IMR-90 (cell line): ENCODE measurements around the gene RBM15B. TPM values are rescaled to one million over a fixed set of nuclear protein-coding genes. Genes with fewer than 3 reads are reported as not detected.
A peak's percentile ranks its signal among the peaks of the same experiment; 100 is the strongest.

Source experiments
- ATAC-seq: fragments of 200-7000 bp; cut with Tn5 transposase; 2 replicates; pipeline ENCODE4 v1.9.1; 2020; ENCODE audit warnings: low read depth, mild to moderate bottlenecking, moderate library complexity
- Bru-seq: library from RNA; stranded (reverse); fragments of 400-500 nt; gene quantifications from one replicate; lab custom pipeline; 2021; lab: Mats Ljungman, UMichigan
- BruChase-seq, 2 experiments: library from RNA; stranded (reverse); fragments of 400-500 nt; gene quantifications; one replicate each; lab custom pipeline; 2021; lab: Mats Ljungman, UMichigan
- BruUV-seq: library from RNA; stranded (reverse); fragments of 400-500 nt; replicated peaks from 2 replicates; lab custom pipeline; 2021; lab: Mats Ljungman, UMichigan
- CTCF ChIA-PET: fragments of 300-600 bp; formaldehyde crosslinking; extraction: SDS; loops from one replicate; lab custom pipeline; 2021; ENCODE audit warnings: antibody characterized with exemption; lab: Yijun Ruan, JAX
- POLR2A ChIA-PET: fragments of 300-600 bp; sonication (Branson Sonifier 250); formaldehyde crosslinking; loops from one replicate; lab custom pipeline; 2022; ENCODE audit warnings: antibody characterized with exemption; ENCODE audit not compliant: unreplicated experiment; lab: Charles Lee
- DNase-seq: peaks from one replicate; pipeline ENCODE4 v3.0.0; 2013
- H2AFZ ChIP-seq: replicated peaks from 2 replicates; pipeline ENCODE3; 2013; ENCODE audit warnings: low read length, mild to moderate bottlenecking; ENCODE audit not compliant: poor library complexity
- H2AK5ac ChIP-seq: 2 replicates; pipeline ENCODE4 v1.6.1; 2013; ENCODE audit warnings: low read depth, low read length, inconsistent platforms
- H2AK9ac ChIP-seq: replicated peaks from 2 replicates; pipeline ENCODE3; 2013; ENCODE audit warnings: mild to moderate bottlenecking, low read depth, low read length, moderate library complexity; ENCODE audit not compliant: poor library complexity
- H2BK120ac ChIP-seq: 2 replicates; pipeline ENCODE4 v1.6.1; 2013; ENCODE audit warnings: low read depth, low read length, inconsistent platforms
- H2BK15ac ChIP-seq: 3 replicates; pipeline ENCODE4 v1.6.1; 2013; ENCODE audit warnings: low read depth, low read length, inconsistent platforms
- H2BK20ac ChIP-seq: 2 replicates; pipeline ENCODE4 v1.6.1; 2013; ENCODE audit warnings: low read depth, mild to moderate bottlenecking, inconsistent platforms, low read length, moderate library complexity
- H2BK5ac ChIP-seq: 2 replicates; pipeline ENCODE4 v1.6.1; 2013; ENCODE audit warnings: mild to moderate bottlenecking, low read depth, low read length, inconsistent platforms; ENCODE audit not compliant: poor library complexity, severe bottlenecking
- H3K14ac ChIP-seq: replicated peaks from 2 replicates; pipeline ENCODE4 v1.6.1; 2013; ENCODE audit warnings: low read depth, low read length, inconsistent platforms
- H3K18ac ChIP-seq: 2 replicates; pipeline ENCODE4 v1.6.1; 2013; ENCODE audit warnings: low read depth, low read length, control low read depth
- H3K23ac ChIP-seq: 2 replicates; pipeline ENCODE4 v1.6.1; 2013; ENCODE audit warnings: low read depth, low read length, inconsistent platforms
- H3K27ac ChIP-seq: 2 replicates; pipeline ENCODE4 v1.5.1; 2013; ENCODE audit warnings: mild to moderate bottlenecking, control low read depth, low read length; ENCODE audit not compliant: insufficient read depth
- H3K27me3 ChIP-seq: 2 replicates; pipeline ENCODE4 v1.6.1; 2013; ENCODE audit warnings: low read length; ENCODE audit not compliant: control insufficient read depth, insufficient read depth
- H3K36me3 ChIP-seq: 2 replicates; pipeline ENCODE4 v1.6.1; 2013; ENCODE audit warnings: low read length, mixed read lengths; ENCODE audit not compliant: control insufficient read depth, insufficient read depth
- H3K4ac ChIP-seq: 2 replicates; pipeline ENCODE4 v1.6.1; 2013; ENCODE audit warnings: low read depth, low read length, inconsistent platforms
- H3K4me1 ChIP-seq: 2 replicates; pipeline ENCODE4 v1.6.1; 2013; ENCODE audit warnings: low read length, mixed read lengths; ENCODE audit not compliant: control insufficient read depth, insufficient read depth
- H3K4me2 ChIP-seq: 2 replicates; pipeline ENCODE4 v1.6.1; 2013; ENCODE audit warnings: low read depth, mild to moderate bottlenecking, control low read depth, low read length, moderate library complexity
- H3K4me3 ChIP-seq: 2 replicates; pipeline ENCODE4 v1.5.1; 2013; ENCODE audit warnings: low read depth, mild to moderate bottlenecking, control low read depth, low read length, moderate library complexity; ENCODE audit not compliant: insufficient read depth
- H3K56ac ChIP-seq: 2 replicates; pipeline ENCODE4 v1.6.1; 2013; ENCODE audit warnings: low read length, inconsistent platforms; ENCODE audit not compliant: insufficient read depth; ENCODE audit errors: extremely low read depth
- H3K79me1 ChIP-seq, 2 experiments: 2 replicates each; pipeline ENCODE4 v1.6.1; 2013; ENCODE audit warnings: low read length in 2 of 2, inconsistent platforms in 1 of 2, low read depth in 1 of 2
- H3K9ac ChIP-seq: 2 replicates; pipeline ENCODE4 v1.6.1; 2013; ENCODE audit warnings: low read depth, low read length, control low read depth
- H3K9me1 ChIP-seq: 2 replicates; pipeline ENCODE4 v1.6.1; 2013; ENCODE audit warnings: low read length, inconsistent platforms; ENCODE audit not compliant: insufficient read depth
- H3K9me3 ChIP-seq: 2 replicates; pipeline ENCODE4 v1.6.1; 2013; ENCODE audit warnings: low read length; ENCODE audit not compliant: control insufficient read depth, insufficient read depth
- H4K20me1 ChIP-seq: 2 replicates; pipeline ENCODE4 v1.6.1; 2013; ENCODE audit warnings: low read length, inconsistent platforms; ENCODE audit not compliant: insufficient read depth
- H4K5ac ChIP-seq: 2 replicates; pipeline ENCODE4 v1.6.1; 2013; ENCODE audit warnings: mild to moderate bottlenecking, low read depth, low read length, control low read depth
- H4K8ac ChIP-seq, 2 experiments: 2 replicates each; pipeline ENCODE4 v1.6.1; 2013; ENCODE audit warnings: low read depth in 2 of 2, low read length in 2 of 2, control low read depth in 1 of 2, inconsistent platforms in 1 of 2
- H4K91ac ChIP-seq: 2 replicates; pipeline ENCODE4 v1.6.1; 2013; ENCODE audit warnings: low read depth, low read length, inconsistent platforms; ENCODE audit not compliant: insufficient read depth
- BHLHE40 ChIP-seq: fragments of 150-350 bp; IDR thresholded peaks from 2 replicates; pipeline ENCODE4 v1.6.1; 2016; ENCODE audit warnings: mild to moderate bottlenecking, low read depth, low read length
- CEBPB ChIP-seq: IDR thresholded peaks from 2 replicates; pipeline ENCODE4 v1.6.1; 2012; ENCODE audit warnings: low read depth, low read length, improper control_type of control experiment
- CHD1 ChIP-seq: IDR thresholded peaks from 2 replicates; pipeline ENCODE4 v1.6.1; 2012; ENCODE audit warnings: low read depth, low read length, improper control_type of control experiment
- ELK1 ChIP-seq: fragments of 150-350 bp; IDR thresholded peaks from 2 replicates; pipeline ENCODE4 v1.6.1; 2016; ENCODE audit warnings: low read depth, mild to moderate bottlenecking, low read length, moderate library complexity, borderline replicate concordance
- FOS ChIP-seq: fragments of 150-350 bp; IDR thresholded peaks from 2 replicates; pipeline ENCODE4 v1.6.1; 2016; ENCODE audit warnings: low read depth, low read length
- MAFK ChIP-seq: IDR thresholded peaks from 2 replicates; pipeline ENCODE4 v1.6.1; 2012; ENCODE audit warnings: low read depth, low read length, improper control_type of control experiment
- MXI1 ChIP-seq: IDR thresholded peaks from 2 replicates; pipeline ENCODE4 v1.6.1; 2012; ENCODE audit warnings: low read depth, mild to moderate bottlenecking, low read length, moderate library complexity, borderline replicate concordance
- NFE2L2 ChIP-seq: fragments of 150-350 bp; IDR thresholded peaks from 2 replicates; pipeline ENCODE4 v1.6.1; 2016; ENCODE audit warnings: low read depth, mild to moderate bottlenecking, low read length
- RAD21 ChIP-seq: IDR thresholded peaks from 2 replicates; pipeline ENCODE4 v1.6.1; 2012; ENCODE audit warnings: low read length, improper control_type of control experiment
- RCOR1 ChIP-seq: IDR thresholded peaks from 2 replicates; pipeline ENCODE4 v1.6.1; 2012; ENCODE audit warnings: mild to moderate bottlenecking, low read length, improper control_type of control experiment; ENCODE audit not compliant: insufficient replicate concordance
- RFX5 ChIP-seq: IDR thresholded peaks from 2 replicates; pipeline ENCODE4 v1.8.0; 2012; ENCODE audit warnings: low read depth, mild to moderate bottlenecking, low read length, moderate library complexity
- SMC3 ChIP-seq: fragments of 150-350 bp; IDR thresholded peaks from 2 replicates; pipeline ENCODE4 v1.6.1; 2016; ENCODE audit warnings: low read depth, mild to moderate bottlenecking, antibody characterized with exemption, low read length, moderate library complexity
- USF2 ChIP-seq: fragments of 150-350 bp; IDR thresholded peaks from 2 replicates; pipeline ENCODE4 v1.6.1; 2017; ENCODE audit warnings: mild to moderate bottlenecking, antibody characterized with exemption, low read length, low read depth
- WGBS, 2 experiments: methylation state at CpG; one replicate each; pipeline versions ENCODE4 v1.1.5 to v1.1.7; 2013; ENCODE audit warnings: missing lambda C conversion rate in 2 of 2; ENCODE audit not compliant: insufficient read length in 1 of 2; ENCODE audit errors: extremely low coverage in 2 of 2; 5-methylcytosine and 5-hydroxymethylcytosine counted together
- dilution Hi-C: fragments of 300-500 bp; cut with HindIII; formaldehyde crosslinking; loops from one replicate; pipeline ENCODE4 v1.14.3; 2018; ENCODE audit warnings: low sequenced_read_pairs; ENCODE audit not compliant: unreplicated experiment
- in situ Hi-C: fragments of 300-500 bp; cut with MboI; formaldehyde crosslinking; loops from 3 replicates; pipeline ENCODE4 v1.14.3; 2019; ENCODE audit warnings: low sequenced_read_pairs, inconsistent platforms, mixed read lengths
- intact Hi-C: fragments of 100-400 bp; cut with micrococcal nuclease; formaldehyde crosslinking; loops from 2 replicates; pipeline ENCODE4 v1.10.0; 2022
- long read RNA-seq: library from polyadenylated mRNA; unstranded; transcript quantifications from one replicate; pipeline ENCODE4 v2.0.0, GENCODE V29; 2021; ENCODE audit not compliant: unreplicated experiment
- polyA plus RNA-seq, 3 experiments: library from polyadenylated mRNA; depleted of rRNA; stranded (reverse); fragments of >200 nt; gene quantifications; 2 replicates each; pipeline ENCODE4 v1.2.3, GENCODE V29; 2012; ENCODE audit warnings: low replicate concordance in 1 of 3
- total RNA-seq: library from RNA; depleted of rRNA; stranded (reverse); fragments of >200 nt; gene quantifications from 2 replicates; pipeline ENCODE4 v1.2.3, GENCODE V29; 2012; rRNA removed

Gene RBM15B
- 17.2 and 17.4 TPM in 2 replicates for total RNA-seq
- polyA plus RNA-seq (2012; rRNA removed) = 15.0 and 16.2 TPM in 2 replicates
- 16.0 and 21.0 TPM in 2 replicates for polyA plus RNA-seq (2012; cell fraction: cytosol; rRNA removed)
- polyA plus RNA-seq (2012; cell fraction: nucleus; rRNA removed; ENCODE audit: low replicate concordance) = 7.4 and 10.0 TPM in 2 replicates
- Bru-seq, nascent RNA = percentile 70 among the genes with signal in this experiment
- percentile 89 among the genes with signal in this experiment for BruChase-seq, experiment 1, labeled RNA remaining after a 6-hour chase
- BruChase-seq, experiment 2, labeled RNA remaining after a 2-hour chase = percentile 95 among the genes with signal in this experiment
- long read RNA-seq, full-length matches to known transcripts = 195 of 195 reads
- long read RNA-seq, partial matches to known transcripts = 0 of 195 reads
- long read RNA-seq, other reads (novel, unspliced or antisense) = 0 of 195 reads

- H2AK5ac ChIP-seq = peak within 1 kb of the TSS; percentile 78
- no peak within 1 kb of the TSS for H2BK20ac ChIP-seq
- H2BK15ac ChIP-seq = no peak within 1 kb of the TSS
- CTCF ChIA-PET = no interaction called here
- H2AK9ac ChIP-seq = peak within 1 kb of the TSS; percentile 93
- peak within 1 kb of the TSS; percentile 61 to 89 for H4K8ac ChIP-seq
- ATAC-seq (peak; percentile 93), DNase-seq (peak; percentile 96)
- peak within 1 kb of the TSS; percentile 85 for H3K27ac ChIP-seq
- H3K9ac ChIP-seq = peak within 1 kb of the TSS; percentile 82
- H3K79me1 ChIP-seq = peaks cover 26 to 82% of the 10 kb centered on the region in 2 experiments
- H2AFZ ChIP-seq = peak within 1 kb of the TSS; percentile 91
- H2BK120ac ChIP-seq = no peak within 1 kb of the TSS
- H3K23ac ChIP-seq = peak within 1 kb of the TSS; percentile 81
- H3K4me2 ChIP-seq = peak within 1 kb of the TSS; percentile 93
- no peak within 1 kb of the TSS for H3K18ac ChIP-seq
- peaks cover 17% of the 10 kb centered on the region for H3K9me1 ChIP-seq
- H3K27me3 ChIP-seq = no peaks in the 10 kb centered on the region
- no TSS peak for BruUV-seq
- H3K4me3 ChIP-seq = peak within 1 kb of the TSS; percentile 70
- peaks cover 34% of the 10 kb centered on the region for H3K4me1 ChIP-seq
- POLR2A ChIA-PET = no interaction called here
- peak within 1 kb of the TSS; percentile 92 for H4K5ac ChIP-seq
- peaks cover 64% of the 10 kb centered on the region for H3K36me3 ChIP-seq
- H4K91ac ChIP-seq = peak within 1 kb of the TSS; percentile 70; the same call in 1 of the 2 replicates
- dilution Hi-C loops (no loop called here), in situ Hi-C loops (loop anchor here (25.0 kb wide), 2 partner anchors 546 to 1054 kb away; partner anchors contain the start of genes PARP3, RASSF1, RRP9 and TUSC2), intact Hi-C loops (loop anchor here (1.0 kb wide), 2 partner anchors 291 to 775 kb away; no protein-coding TSS in a partner anchor)
- 0% methylated on average over 41 of the region's 83 CpGs; no CpG with 5 or more reads in 1 of the 2 experiments for WGBS, 2 experiments
- no peaks in the 10 kb centered on the region for H3K9me3 ChIP-seq
- H3K4ac ChIP-seq = peak within 1 kb of the TSS; percentile 87
- H3K14ac ChIP-seq = peak within 1 kb of the TSS; percentile 74
- no peak within 1 kb of the TSS; the same call in 1 of the 2 replicates for H3K56ac ChIP-seq
- H2BK5ac ChIP-seq = peak within 1 kb of the TSS; percentile 71
- H4K20me1 ChIP-seq = peaks cover 85% of the 10 kb centered on the region
- TF ChIP-seq RFX5 (no peak), NFE2L2 (no peak), USF2 (peak; percentile 98), SMC3 (peak; percentile 44), BHLHE40 (peak; percentile 72), MAFK (no peak), RAD21 (peak; percentile 37; the same call in 1 of the 2 replicates), RCOR1 (no peak), MXI1 (peak; percentile 83), CEBPB (peak; percentile 69), ELK1 (no peak), FOS (no peak), CHD1 (no peak)
Observed at GRCh38 chr3:51391075-51391565, at the start of gene RBM15B. Gene RBM15B, plus strand, starts transcription at chr3:51391285. Its CDS starts 115 bp downstream, at chr3:51391400.
